Lung (tissue), 12 donors: ENCODE measurements around the gene MEAK7. TPM values are rescaled to one million over a fixed set of nuclear protein-coding genes. Genes with fewer than 3 reads are reported as not detected.

Experiments
- ATAC-seq: fragments of 200-7000 bp; cut with Tn5 transposase; one replicate; pipeline ENCODE4 v1.9.1; 2020; ENCODE audit warnings: moderate number of reproducible peaks; ENCODE audit not compliant: insufficient read depth, low FRiP score
- DNase-seq, 3 donors: peaks; one replicate each; pipeline ENCODE4 v3.0.0-alpha.2; 2013 to 2017
- H3K27ac ChIP-seq, 2 donors: one replicate each; pipeline ENCODE4 v1.5.1; 2013; ENCODE audit warnings: mild to moderate bottlenecking in 2 of 2, moderate library complexity in 2 of 2, control low read depth in 1 of 2, inconsistent platforms in 1 of 2, low read depth in 1 of 2, low read length in 1 of 2
- H3K27me3 ChIP-seq, 3 donors: one replicate each; pipeline ENCODE4 v1.5.1; 2013; ENCODE audit warnings: low read length in 2 of 3; ENCODE audit not compliant: control insufficient read depth in 3 of 3, insufficient read depth in 3 of 3
- H3K36me3 ChIP-seq, 4 donors: one replicate each; pipeline ENCODE4 v1.5.1; 2013; ENCODE audit warnings: low read length in 4 of 4, mild to moderate bottlenecking in 1 of 4, moderate library complexity in 1 of 4; ENCODE audit not compliant: control insufficient read depth in 4 of 4, insufficient read depth in 4 of 4
- H3K4me1 ChIP-seq, 5 donors: one replicate each; pipeline ENCODE4 v1.5.1; 2013; ENCODE audit warnings: low read length in 5 of 5, mild to moderate bottlenecking in 2 of 5, moderate library complexity in 1 of 5; ENCODE audit not compliant: control insufficient read depth in 5 of 5, insufficient read depth in 5 of 5
- H3K4me3 ChIP-seq: one replicate; pipeline ENCODE4 v1.5.1; 2013; ENCODE audit warnings: mild to moderate bottlenecking, control low read depth, moderate library complexity
- H3K9ac ChIP-seq, 2 donors: one replicate each; pipeline ENCODE4 v1.5.1; 2013; ENCODE audit warnings: low read length in 2 of 2, control low read depth in 1 of 2; ENCODE audit not compliant: insufficient read depth in 1 of 2
- H3K9me3 ChIP-seq, 4 donors: one replicate each; pipeline ENCODE4 v1.5.1; 2013; ENCODE audit warnings: low read length in 3 of 4, mild to moderate bottlenecking in 1 of 4, moderate library complexity in 1 of 4; ENCODE audit not compliant: control insufficient read depth in 4 of 4, insufficient read depth in 3 of 4
- WGBS, 2 donors: extraction: QIAGEN DNeasy Blood & Tissue Kit; methylation state at CpG; one replicate each; pipeline ENCODE4 v1.1.7; 2013; 5-methylcytosine and 5-hydroxymethylcytosine counted together
- polyA plus RNA-seq, 2 donors: library from polyadenylated mRNA; stranded (reverse); fragments of 200-250 nt; gene quantifications; one replicate each; pipeline ENCODE4 v1.2.1, GENCODE V29; 2013
- total RNA-seq, 2 donors: library from RNA; depleted of rRNA in 1 of 2; stranded (reverse); fragments of >200 nt in 1 of 2; gene quantifications; one replicate each; pipeline ENCODE4 v1.2.1, GENCODE V29; 2014 to 2021
- TF ChIP-seq, protein P1 (sequence below): IDR thresholded peaks from 2 replicates; pipeline ENCODE4 v1.5.1; 2012; ENCODE audit warnings: mild to moderate bottlenecking; ENCODE audit errors: control extremely low read depth, extremely low read depth
- donor health status: control.
- donor health status: control.
- donor health status: Bipolar disorder and iron deficiency.
- donor health status: healthy.
- donor health status: DM: yes; HTN: yes; CAD: no.

The MEAK7 gene
- total and polyA plus RNA-seq, 4 donors, result 4.8 to 16.9 (median 11.2) TPM

DNA sequence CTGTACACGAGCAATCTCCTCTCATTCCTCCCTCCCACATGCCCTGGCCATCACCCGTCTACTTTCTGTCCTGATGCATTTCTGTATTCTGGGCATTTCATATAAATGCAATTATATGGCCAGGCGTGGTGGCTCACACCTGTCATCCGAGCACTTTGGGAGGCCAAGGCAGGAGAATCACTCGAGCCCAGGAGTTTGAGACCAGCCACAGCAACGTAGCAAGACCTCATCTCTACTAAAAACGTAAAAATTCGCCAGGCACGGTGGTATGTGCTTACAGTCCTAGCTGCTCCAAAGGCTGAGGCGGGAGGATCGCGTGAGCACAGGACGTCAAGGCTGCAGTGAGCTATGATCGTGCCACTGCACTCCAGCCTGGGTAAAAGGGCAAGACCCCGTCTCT lies 4.8 kb downstream of the MEAK7 start:
- DNase-seq (no peak), ATAC-seq (no peak)
- TF ChIP-seq, protein P1, sequence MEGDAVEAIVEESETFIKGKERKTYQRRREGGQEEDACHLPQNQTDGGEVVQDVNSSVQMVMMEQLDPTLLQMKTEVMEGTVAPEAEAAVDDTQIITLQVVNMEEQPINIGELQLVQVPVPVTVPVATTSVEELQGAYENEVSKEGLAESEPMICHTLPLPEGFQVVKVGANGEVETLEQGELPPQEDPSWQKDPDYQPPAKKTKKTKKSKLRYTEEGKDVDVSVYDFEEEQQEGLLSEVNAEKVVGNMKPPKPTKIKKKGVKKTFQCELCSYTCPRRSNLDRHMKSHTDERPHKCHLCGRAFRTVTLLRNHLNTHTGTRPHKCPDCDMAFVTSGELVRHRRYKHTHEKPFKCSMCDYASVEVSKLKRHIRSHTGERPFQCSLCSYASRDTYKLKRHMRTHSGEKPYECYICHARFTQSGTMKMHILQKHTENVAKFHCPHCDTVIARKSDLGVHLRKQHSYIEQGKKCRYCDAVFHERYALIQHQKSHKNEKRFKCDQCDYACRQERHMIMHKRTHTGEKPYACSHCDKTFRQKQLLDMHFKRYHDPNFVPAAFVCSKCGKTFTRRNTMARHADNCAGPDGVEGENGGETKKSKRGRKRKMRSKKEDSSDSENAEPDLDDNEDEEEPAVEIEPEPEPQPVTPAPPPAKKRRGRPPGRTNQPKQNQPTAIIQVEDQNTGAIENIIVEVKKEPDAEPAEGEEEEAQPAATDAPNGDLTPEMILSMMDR, result no peak
- Histone ChIP-seq H3K9me3 (no peaks in the 10 kb centered on the region), H3K4me3 (no peak overlapping the region), H3K27ac (no peak overlapping the region), H3K27me3 (no peaks in the 10 kb centered on the region), H3K36me3 (peaks cover 11 to 34% (median 22%) of the 10 kb centered on the region in 4 donors), H3K9ac (no peak overlapping the region), H3K4me1 (peaks cover 0 to 5% (median 4%) of the 10 kb centered on the region in 5 donors)
- WGBS, 2 donors, result 89 to 96% methylated on average over 15 of the region's 15 CpGs

DNA sequence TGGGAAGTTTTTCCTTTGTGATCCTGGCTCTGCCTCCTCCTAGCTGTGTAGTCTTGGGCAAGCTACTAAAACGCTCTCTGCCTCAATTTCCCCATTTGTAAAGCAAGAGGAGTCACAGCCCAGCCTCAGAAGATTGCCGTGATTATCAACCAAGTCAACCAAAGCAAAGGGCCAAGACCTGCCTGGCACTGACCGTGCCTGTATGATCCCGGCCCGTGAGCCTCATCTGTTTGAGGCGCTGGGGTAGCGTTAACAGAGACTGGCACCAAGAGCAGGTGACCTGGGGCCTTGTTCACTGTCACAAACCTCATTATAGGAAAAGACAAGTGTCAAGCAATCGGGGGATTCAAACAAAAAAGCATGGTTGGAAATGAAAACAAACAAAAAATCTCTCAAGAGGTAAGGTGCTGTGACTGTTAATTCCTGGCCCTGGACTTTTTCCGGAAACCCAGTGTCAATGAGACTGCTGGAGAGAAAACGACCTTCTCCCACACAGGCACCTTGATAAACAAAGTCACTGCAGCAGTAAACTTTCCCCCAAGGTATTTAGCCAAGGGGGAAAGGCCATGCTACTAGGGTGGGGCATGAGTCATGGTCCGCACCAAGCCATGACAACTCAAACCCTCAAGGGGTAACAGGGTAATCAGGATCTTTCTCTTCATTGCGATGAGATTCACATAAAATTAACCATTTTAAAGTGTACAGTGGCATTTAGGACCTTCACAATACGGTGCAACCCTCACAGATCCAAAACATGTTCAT lies 5.4 kb downstream of the MEAK7 start:
- WGBS, 2 donors, result 91 to 92% methylated on average over 13 of the region's 13 CpGs
- H3K36me3 ChIP-seq, result peaks cover 11 to 40% (median 25%) of the 10 kb centered on the region in 4 donors
- no peak for DNase-seq
- H3K9ac ChIP-seq, result no peak overlapping the region
- no peaks in the 10 kb centered on the region for H3K27me3 ChIP-seq
- H3K4me3 ChIP-seq, result no peak overlapping the region
- peaks cover 0 to 5% (median 4%) of the 10 kb centered on the region in 5 donors for H3K4me1 ChIP-seq
- H3K27ac ChIP-seq, result no peak overlapping the region
- ATAC-seq, result no peak
- H3K9me3 ChIP-seq, result no peaks in the 10 kb centered on the region
- TF ChIP-seq, protein P1, result no peak

DNA sequence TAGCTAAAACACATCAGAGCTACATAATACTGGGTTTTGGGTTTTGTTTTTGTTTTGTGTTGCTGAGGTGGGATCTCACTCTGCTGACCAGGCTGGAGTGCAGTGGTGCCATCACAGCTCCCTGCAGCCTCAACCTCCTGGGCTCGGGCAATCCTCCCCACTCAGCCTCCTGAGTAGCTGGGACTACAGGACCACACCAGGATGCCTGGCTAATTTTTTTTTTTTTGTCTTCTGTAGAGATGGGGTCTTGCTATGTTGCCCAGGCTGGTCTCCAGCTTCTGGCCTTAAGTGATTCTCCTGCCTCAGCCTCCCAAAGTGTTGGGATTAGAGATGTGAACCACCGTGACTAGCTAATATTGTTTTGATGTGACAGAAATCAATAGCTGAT lies 6.2 kb downstream of the MEAK7 start:
- TF ChIP-seq, protein P1, result no peak
- no peak for ATAC-seq

More for the DNA sequence above, 6.2 kb downstream of the MEAK7 start:
- Histone ChIP-seq H3K36me3 (peaks cover 13 to 47% (median 29%) of the 10 kb centered on the region in 4 donors), H3K9me3 (no peaks in the 10 kb centered on the region), H3K9ac (no peak overlapping the region), H3K27me3 (no peaks in the 10 kb centered on the region), H3K4me3 (no peak overlapping the region), H3K4me1 (no peaks in the 10 kb centered on the region), H3K27ac (no peak overlapping the region)
- WGBS, 2 donors, result 97 to 98% methylated on average over 2 of the region's 2 CpGs
- no peak for DNase-seq
